Neuron (in vitro differentiated cells): Measurements from ENCODE around the gene ART3.

Source experiments
- H2AFZ ChIP-seq: one replicate; pipeline ENCODE4 v1.6.1; 2013; ENCODE audit warnings: low read depth, mild to moderate bottlenecking, inconsistent platforms, low read length, moderate library complexity
- H3K27me3 ChIP-seq: one replicate; pipeline ENCODE4 v1.6.1; 2013; ENCODE audit warnings: low read length; ENCODE audit not compliant: insufficient read depth
- H3K36me3 ChIP-seq: one replicate; pipeline ENCODE4 v1.6.1; 2013; ENCODE audit warnings: low read length; ENCODE audit not compliant: insufficient read depth
- H3K4me1 ChIP-seq: one replicate; pipeline ENCODE4 v1.6.1; 2013; ENCODE audit warnings: low read length; ENCODE audit not compliant: insufficient read depth
- H3K4me3 ChIP-seq: 2 replicates; pipeline ENCODE4 v1.5.1; 2013; ENCODE audit warnings: mild to moderate bottlenecking, low read length, moderate library complexity
- H3K9me3 ChIP-seq: one replicate; pipeline ENCODE4 v1.6.1; 2013; ENCODE audit warnings: low read length

The ART3 gene

DNA sequence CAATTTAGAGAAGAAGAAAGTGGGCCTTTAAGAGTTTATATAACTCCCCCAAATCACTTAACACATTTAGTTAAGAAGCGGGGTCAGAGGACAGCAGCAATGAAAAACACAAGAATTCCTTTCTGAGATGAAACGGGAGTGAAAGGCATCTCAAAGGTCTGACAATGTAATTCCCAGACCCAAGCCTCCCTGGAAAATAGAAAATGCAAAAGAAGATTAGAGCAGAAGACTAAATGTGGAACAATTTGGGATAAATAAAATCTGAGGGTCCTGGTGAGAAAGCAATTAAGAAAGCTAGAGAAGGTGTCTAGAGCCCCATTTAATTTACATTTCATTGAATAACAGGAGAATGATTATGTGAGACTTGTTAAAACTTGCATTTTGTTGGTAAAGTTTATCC lies 19.1 kb upstream of the ART3 start:
- Histone ChIP-seq H3K9me3 (no peaks in the 10 kb centered on the region), H3K4me1 (peaks cover 5% of the 10 kb centered on the region), H3K27me3 (peaks cover 16% of the 10 kb centered on the region), H3K4me3 (no peak overlapping the region), H2AFZ (no peak overlapping the region), H3K36me3 (no peaks in the 10 kb centered on the region)

- Histone ChIP-seq H3K36me3 (no peaks in the 10 kb centered on the region), H3K4me1 (peaks cover 5% of the 10 kb centered on the region), H3K27me3 (peaks cover 16% of the 10 kb centered on the region), H3K4me3 (no peak overlapping the region), H2AFZ (no peak overlapping the region), H3K9me3 (no peaks in the 10 kb centered on the region)
These were observed 16.2 kb upstream of the ART3 start for GRCh38 chr4:76058302-76058701.

DNA sequence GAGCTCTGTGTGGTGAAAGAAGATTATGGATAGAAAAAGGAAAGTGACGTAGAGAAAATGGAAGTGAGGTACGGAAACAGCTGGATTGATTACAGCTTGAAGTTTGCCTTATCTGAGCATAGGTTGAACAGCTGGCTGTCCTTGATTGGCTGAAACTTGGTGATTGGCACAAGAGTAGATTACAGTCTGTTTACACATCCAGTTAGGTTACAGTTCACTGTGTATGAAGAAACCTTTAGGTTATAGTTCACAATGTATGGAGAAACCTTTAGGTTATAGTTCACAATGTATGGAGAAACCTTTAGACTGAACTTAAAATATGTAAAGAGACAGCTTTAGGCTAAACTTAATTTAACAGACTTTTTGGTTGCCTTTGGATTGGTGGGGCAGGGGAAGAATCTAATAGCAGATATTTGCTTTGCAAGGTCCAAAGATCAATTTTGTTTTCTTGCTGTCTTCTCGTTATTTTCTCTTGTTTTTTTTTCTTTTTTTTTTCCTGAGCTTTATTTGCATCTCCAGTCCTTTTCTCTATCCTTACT lies 15.6 kb upstream of the ART3 start:
- Histone ChIP-seq H3K27me3 (peaks cover 12% of the 10 kb centered on the region), H2AFZ (no peak overlapping the region), H3K9me3 (no peaks in the 10 kb centered on the region), H3K36me3 (no peaks in the 10 kb centered on the region), H3K4me1 (peaks cover 2% of the 10 kb centered on the region), H3K4me3 (no peak overlapping the region)

- H3K36me3 ChIP-seq = no peaks in the 10 kb centered on the region
- no peak overlapping the region for H3K4me3 ChIP-seq
- no peaks in the 10 kb centered on the region for H3K9me3 ChIP-seq
- no peak overlapping the region for H2AFZ ChIP-seq
- H3K4me1 ChIP-seq = peaks cover 2% of the 10 kb centered on the region
- peaks cover 11% of the 10 kb centered on the region for H3K27me3 ChIP-seq
These were observed 14.8 kb upstream of the ART3 start for GRCh38 chr4:76059750-76060149.

- no peak overlapping the region for H2AFZ ChIP-seq
- peaks cover 4% of the 10 kb centered on the region for H3K27me3 ChIP-seq
- H3K4me1 ChIP-seq = no peaks in the 10 kb centered on the region
- no peaks in the 10 kb centered on the region for H3K36me3 ChIP-seq
- H3K9me3 ChIP-seq = no peaks in the 10 kb centered on the region
- H3K4me3 ChIP-seq = no peak overlapping the region
These were observed 14.0 kb upstream of the ART3 start for GRCh38 chr4:76060506-76060905.

DNA sequence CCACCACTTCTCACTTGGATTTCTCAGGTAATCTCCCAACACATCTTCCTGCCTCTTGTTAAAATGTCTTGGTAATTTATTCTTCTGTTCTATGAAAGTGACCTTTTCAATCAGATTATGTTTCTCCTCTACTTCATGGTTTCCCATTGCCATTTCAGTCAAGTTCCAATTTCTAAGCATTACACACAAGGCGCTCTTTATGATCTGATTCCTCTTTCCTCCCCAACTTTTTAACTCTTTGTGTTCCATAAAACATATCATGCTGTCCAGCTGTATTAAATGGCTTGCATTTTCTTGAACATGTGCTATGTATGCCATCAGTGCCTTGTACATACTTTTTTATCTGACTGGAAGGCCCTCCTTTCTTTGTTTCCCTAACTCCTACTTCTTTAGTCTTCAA lies 13.1 kb upstream of the ART3 start:
- Histone ChIP-seq H3K36me3 (no peaks in the 10 kb centered on the region), H2AFZ (no peak overlapping the region), H3K27me3 (no peaks in the 10 kb centered on the region), H3K4me1 (no peaks in the 10 kb centered on the region), H3K9me3 (no peaks in the 10 kb centered on the region), H3K4me3 (no peak overlapping the region)

DNA sequence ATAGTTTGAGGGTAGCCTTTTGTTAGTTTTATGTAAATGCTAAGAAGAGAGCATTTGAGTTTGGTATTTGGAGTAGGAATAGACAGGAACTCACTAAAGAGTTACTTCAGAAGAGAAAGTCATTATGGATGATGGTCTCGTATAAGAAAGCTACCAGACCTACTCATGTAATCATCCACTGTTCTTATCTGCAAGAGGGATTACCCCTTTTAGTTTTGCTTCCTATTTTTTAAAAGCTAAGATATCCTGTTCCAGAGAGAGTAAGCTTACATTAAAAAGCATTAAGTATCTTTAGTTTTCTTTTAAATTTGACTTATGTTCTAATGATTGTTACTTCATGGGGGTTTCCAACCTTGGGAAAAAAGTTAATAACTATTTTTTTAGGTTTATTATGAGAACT lies 12.5 kb upstream of the ART3 start:
- Histone ChIP-seq H3K36me3 (no peaks in the 10 kb centered on the region), H2AFZ (no peak overlapping the region), H3K9me3 (no peaks in the 10 kb centered on the region), H3K27me3 (no peaks in the 10 kb centered on the region), H3K4me3 (no peak overlapping the region), H3K4me1 (no peaks in the 10 kb centered on the region)

DNA sequence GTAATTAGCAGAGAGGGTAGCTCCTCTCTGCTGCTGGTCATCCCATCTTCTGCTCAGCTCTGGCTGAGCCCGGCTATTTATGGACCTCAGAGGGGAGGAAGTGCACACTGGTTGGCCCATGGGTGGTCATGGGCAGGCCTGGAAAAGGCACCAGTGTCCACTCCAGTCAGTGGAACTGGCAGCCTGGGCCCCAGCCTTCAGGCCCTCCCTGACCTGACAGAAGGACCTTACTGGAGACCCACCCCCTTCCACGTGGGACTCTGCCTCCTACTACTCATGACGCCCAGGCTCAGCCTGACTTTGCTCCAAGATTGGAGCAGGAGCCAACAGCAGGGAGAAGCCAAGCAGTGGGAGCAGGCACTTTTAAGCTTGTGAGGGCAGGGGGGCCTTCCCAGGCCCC lies 8.0 kb upstream of the ART3 start:
- no peaks in the 10 kb centered on the region for H3K9me3 ChIP-seq
- H3K27me3 ChIP-seq = no peaks in the 10 kb centered on the region
- no peaks in the 10 kb centered on the region for H3K4me1 ChIP-seq
- no peaks in the 10 kb centered on the region for H3K36me3 ChIP-seq
- no peak overlapping the region for H2AFZ ChIP-seq
- H3K4me3 ChIP-seq = no peak overlapping the region

- H3K27me3 ChIP-seq = no peaks in the 10 kb centered on the region
These were observed 6.7 kb upstream of the ART3 start for GRCh38 chr4:76067652-76068286.

GRCh38 chr4:76072760-76073159 lies 1.7 kb upstream of the ART3 start:
- no peak overlapping the region for H3K4me3 ChIP-seq
- no peaks in the 10 kb centered on the region for H3K36me3 ChIP-seq
- H2AFZ ChIP-seq = no peak overlapping the region
- peaks cover 8% of the 10 kb centered on the region for H3K4me1 ChIP-seq
- H3K27me3 ChIP-seq = no peaks in the 10 kb centered on the region
- H3K9me3 ChIP-seq = no peaks in the 10 kb centered on the region

More at GRCh38 chr4:76067652-76068286, 6.7 kb upstream of the ART3 start:
- Histone ChIP-seq H3K4me1 (peaks cover 4% of the 10 kb centered on the region), H2AFZ (no peak overlapping the region), H3K9me3 (no peaks in the 10 kb centered on the region), H3K4me3 (no peak overlapping the region), H3K36me3 (no peaks in the 10 kb centered on the region)

- Histone ChIP-seq H2AFZ (no peak overlapping the region), H3K9me3 (no peaks in the 10 kb centered on the region), H3K4me1 (peaks cover 8% of the 10 kb centered on the region), H3K4me3 (no peak overlapping the region), H3K27me3 (no peaks in the 10 kb centered on the region), H3K36me3 (no peaks in the 10 kb centered on the region)
These were observed 588 bp downstream of the ART3 start for GRCh38 chr4:76074993-76075600.

- no peak overlapping the region for H3K4me3 ChIP-seq
- no peak overlapping the region for H2AFZ ChIP-seq
- no peaks in the 10 kb centered on the region for H3K9me3 ChIP-seq
- peaks cover 4% of the 10 kb centered on the region for H3K27me3 ChIP-seq
- H3K36me3 ChIP-seq = no peaks in the 10 kb centered on the region
- H3K4me1 ChIP-seq = peaks cover 2% of the 10 kb centered on the region
These were observed 3.6 kb downstream of the ART3 start for GRCh38 chr4:76078033-76078613.

- H3K4me1 ChIP-seq = no peaks in the 10 kb centered on the region
- no peaks in the 10 kb centered on the region for H3K36me3 ChIP-seq
- H3K4me3 ChIP-seq = no peak overlapping the region
- peaks cover 10% of the 10 kb centered on the region for H3K27me3 ChIP-seq
- H3K9me3 ChIP-seq = no peaks in the 10 kb centered on the region
- H2AFZ ChIP-seq = no peak overlapping the region
These were observed 9.0 kb downstream of the ART3 start for GRCh38 chr4:76083386-76083988.
